Myocyte (in vitro differentiated cells): ENCODE results near the gene AMHR2. TPM values are rescaled to one million over a fixed set of nuclear protein-coding genes. Genes with fewer than 3 reads are reported as not detected.
"Not testable (repeated sequence)": the region's sequence is repeated elsewhere in the genome, so short reads cannot be mapped to it uniquely, and the experiment has no call there.

Experiments
- DNase-seq: peaks from one replicate; pipeline ENCODE4 v3.0.0-alpha.2; 2012; ENCODE audit warnings: low read depth
- total RNA-seq: library from RNA; depleted of rRNA; stranded (reverse); fragments of >200 nt; gene quantifications from 2 replicates; pipeline ENCODE4 v1.2.3, GENCODE V29; 2014

Gene AMHR2
- total RNA-seq, 1 donor from 2014 or later, result not detected

DNA sequence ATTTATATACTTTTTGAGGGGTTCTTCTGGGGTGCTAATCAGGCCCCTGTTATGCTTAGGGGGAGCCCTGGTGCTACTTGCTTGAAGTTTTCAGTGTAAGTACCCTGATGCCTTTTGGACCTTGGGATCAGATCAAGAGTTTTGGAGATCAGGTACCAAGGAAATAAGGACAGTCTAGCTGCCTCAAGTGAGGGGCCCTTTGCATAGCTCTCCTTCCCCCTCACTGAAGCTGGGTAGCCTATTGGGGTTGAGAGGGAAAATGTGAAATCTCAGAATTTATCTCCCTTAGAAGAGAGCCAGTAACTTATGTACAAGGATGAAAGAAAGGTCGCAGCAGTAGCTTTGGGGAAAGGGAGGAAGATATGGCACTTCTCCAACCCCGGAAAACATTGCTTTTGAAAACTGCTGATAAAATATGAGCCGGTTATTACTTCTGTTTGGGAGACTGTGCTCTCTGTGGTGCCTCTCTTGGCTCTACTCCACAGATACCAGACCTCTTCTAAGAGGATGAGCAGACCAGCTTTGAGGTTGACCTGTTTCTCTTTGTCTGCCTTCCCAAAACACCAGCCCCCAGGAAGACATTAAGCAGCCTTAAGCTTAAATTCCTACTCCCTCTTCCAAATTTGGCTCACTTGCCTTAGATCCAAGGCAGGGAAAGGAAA is 8.8 kb upstream of the AMHR2 start:
- DNase-seq, result no peak

- not testable (repeated sequence) for DNase-seq
These were observed 7.8 kb upstream of the AMHR2 start for GRCh38 chr12:53415752-53416389.

DNA sequence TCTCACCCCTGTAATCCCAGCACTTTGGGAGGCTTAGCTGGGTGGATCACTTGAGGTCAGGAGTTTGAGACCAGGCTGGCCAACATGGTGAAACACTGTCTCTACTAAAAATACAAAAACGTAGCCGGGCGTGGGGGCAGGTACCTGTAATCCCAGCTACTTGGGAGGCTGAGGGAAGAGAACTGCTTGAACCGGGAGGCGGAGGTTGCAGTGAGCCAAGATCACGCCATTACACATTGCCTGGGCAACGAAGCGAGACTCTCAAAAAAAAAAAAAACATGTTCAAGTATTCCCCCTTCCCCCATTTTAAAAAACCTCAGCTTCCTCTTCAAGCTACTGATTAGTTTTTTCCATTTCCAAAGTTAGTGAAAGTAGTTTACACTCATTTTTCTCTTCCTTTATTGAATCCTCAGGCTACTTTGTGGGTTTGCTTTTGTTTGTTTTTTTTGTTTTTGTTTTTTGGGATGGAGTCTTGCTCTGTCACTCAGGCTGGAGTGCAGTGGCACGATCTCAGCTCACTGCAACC is 6.3 kb upstream of the AMHR2 start:
- DNase-seq, result not testable (repeated sequence)

DNA sequence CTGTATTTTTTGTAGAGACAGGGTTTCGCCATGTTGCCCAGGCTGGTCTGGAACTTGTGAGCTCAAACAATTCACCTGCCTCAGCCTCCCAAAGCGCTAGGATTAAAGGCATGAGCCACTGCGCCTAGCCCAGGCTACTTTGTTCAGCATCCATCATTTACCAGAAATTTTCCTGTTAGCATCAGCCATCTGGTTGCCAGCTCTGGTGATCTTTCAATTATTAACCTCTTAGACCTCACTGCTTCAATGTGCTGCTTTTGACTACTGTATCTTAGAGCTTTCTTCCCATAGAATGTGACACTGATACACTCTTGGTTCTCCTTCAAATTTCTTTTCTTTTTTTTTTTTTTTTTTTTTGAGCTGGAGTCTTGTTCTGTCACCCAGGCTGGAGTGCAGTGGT is 5.4 kb upstream of the AMHR2 start:
- DNase-seq, result no peak

- no peak for DNase-seq
These were observed 3.9 kb upstream of the AMHR2 start for GRCh38 chr12:53419756-53420155.

GRCh38 chr12:53422247-53422646 is 1.4 kb upstream of the AMHR2 start:
- not testable (repeated sequence) for DNase-seq

GRCh38 chr12:53424626-53425514 is 1.2 kb downstream of the AMHR2 start:
- DNase-seq, result no peak

DNA sequence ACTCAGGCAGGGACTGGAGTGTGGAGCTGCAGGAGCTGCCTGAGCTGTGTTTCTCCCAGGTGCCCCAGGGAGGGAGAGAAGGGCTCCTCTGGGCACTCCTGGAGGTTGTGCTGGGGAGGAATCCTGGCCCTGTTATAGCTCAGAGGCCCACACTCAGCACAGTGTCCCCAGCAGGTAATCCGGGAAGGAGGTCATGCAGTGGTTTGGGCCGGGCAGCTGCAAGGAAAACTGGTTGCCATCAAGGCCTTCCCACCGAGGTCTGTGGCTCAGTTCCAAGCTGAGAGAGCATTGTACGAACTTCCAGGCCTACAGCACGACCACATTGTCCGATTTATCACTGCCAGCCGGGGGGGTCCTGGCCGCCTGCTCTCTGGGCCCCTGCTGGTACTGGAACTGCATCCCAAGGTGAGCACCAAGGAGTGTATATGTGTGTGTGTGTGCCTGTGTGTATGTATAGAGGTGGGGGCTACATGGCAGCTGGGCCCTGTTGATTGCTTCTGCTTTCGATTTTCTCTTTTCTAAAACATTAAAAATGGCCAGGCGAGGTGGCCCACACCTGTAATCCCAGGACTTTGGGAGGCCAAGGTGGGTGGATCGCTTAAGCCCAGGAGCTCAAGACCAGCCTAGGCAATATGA is 2.0 kb downstream of the AMHR2 start:
- DNase-seq, result peak; percentile 52

DNA sequence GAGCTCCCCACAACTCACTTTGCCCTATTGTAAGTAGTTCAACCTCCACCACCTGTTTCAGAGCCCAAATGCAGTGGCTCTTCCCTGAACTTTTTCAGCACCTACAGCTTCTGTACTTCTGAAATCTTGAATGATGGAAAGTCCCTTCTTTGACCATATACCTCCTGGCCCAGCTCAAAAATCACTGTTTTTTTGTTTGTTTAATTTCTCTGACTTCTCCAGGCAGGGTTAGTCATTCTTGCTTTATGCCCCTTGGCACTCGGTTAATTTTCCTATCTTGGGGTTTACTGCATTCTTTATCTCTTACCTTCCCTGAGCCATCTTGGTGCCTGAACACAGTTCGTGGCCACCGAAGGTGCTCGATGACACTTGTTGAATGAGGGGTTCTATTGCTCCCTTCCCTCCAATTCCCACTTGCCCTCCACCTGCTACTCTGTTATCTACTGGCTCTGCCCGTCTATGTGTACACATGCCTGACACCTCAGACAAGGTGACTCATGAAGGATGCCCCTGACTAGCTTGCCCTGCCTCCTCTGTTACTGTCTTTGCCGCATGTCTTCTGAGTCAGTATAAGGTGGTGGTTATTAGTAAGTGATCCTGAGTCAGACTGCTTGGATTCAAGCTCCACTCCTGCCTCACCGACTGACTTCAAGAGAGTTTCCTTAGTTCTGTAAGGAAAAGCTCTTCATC is 4.4 kb downstream of the AMHR2 start:
- peak; percentile 29 for DNase-seq

GRCh38 chr12:53428741-53429140 is 5.1 kb downstream of the AMHR2 start:
- DNase-seq, result no peak

GRCh38 chr12:53430116-53430515 is 6.5 kb downstream of the AMHR2 start:
- DNase-seq, result no peak

DNA sequence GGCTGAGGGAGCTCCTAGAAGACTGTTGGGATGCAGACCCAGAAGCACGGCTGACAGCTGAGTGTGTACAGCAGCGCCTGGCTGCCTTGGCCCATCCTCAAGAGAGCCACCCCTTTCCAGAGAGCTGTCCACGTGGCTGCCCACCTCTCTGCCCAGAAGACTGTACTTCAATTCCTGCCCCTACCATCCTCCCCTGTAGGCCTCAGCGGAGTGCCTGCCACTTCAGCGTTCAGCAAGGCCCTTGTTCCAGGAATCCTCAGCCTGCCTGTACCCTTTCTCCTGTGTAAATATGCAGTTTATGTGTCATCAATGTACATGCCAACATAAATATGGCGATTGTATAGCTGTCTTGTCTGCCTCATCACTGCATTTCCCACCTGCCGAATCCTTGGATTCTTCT is 7.5 kb downstream of the AMHR2 start:
- no peak for DNase-seq

DNA sequence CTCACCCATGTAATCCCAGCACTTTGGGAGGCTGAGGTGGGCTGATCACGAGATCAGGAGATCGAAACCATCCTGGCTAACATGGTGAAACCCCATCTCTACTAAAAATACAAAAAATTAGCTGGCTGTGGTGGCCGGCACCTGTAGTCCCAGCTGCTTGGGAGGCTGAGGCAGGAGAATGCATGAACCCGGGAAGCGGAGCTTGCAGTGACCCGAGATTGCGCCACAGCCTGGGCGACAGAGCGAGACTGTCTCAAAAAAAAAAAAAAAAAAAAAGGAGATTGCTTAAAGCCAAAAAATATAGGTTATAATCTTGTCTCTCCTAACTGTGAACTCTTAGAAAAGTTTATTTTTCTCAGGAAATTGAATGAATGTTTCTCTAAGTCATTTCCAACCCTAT is 11.7 kb downstream of the AMHR2 start:
- not testable (repeated sequence) for DNase-seq

GRCh38 chr12:53439582-53439981 is 15.9 kb downstream of the AMHR2 start:
- not testable (repeated sequence) for DNase-seq

DNA sequence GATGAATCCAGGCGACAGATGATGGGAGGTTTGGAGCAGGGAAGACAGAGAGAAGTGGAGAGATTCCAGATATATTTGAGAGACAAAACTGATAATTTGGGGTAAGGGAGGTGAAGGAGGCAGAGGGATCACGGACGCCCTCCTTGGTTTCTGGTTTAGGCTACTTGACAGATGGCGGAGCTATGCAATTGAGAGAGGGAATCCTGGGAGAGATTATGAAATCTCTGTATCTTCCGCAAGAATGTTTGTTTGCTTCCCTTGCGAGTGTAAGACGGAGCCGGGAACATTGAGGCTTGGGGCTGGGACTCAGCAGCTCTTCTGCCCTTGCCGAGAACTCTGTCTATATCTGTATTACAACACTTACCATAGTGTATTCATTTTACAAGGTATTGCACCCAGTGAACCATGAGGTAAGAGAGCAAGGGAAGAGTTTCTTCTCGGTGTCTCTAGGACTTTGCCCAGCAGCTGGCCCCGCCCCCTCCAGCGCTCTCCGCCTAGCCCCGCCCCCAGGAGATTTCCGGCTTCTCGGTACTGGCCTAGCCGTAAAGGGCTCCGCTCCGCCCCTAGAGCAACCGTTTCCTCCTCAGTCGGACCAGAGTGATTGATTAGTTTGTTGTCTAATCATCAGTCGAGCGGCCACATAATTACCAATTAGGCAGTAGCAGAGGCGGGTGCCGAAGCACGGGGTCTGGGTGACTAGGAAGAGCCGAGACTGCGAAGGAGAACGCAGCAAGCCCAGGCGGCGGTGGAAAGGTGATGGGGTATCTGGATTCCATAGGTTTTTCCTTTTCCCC is 17.6 kb downstream of the AMHR2 start, which contains the start of gene PRR13:
PRR13 (plus strand) TSS at position 695 of the 794 bp plus-strand sequence. CDS start 981 bp downstream, outside the sequence.
- peak; percentile 99 for DNase-seq

DNA sequence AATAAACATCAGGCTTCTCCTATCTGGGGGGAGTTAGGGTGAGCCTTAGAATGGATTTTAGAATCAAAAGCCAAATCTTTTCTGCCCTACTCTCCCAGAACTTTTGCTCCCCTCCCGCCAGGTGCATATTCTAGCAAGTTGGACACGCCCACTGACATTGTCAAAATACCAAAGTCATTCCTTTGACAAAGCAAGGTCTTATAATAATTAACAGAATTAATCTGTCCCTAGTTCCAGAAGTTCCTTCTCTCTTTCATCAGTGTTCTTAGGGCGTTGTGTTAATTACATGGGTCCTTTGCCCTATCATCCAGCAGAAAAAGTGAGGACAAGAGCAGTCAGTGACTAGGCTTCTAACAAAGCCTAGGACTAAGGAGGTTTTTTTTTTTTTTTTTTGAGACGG is 20.3 kb downstream of the AMHR2 start:
- no peak for DNase-seq

GRCh38 chr12:53444593-53445325 is 21.1 kb downstream of the AMHR2 start:
- not testable (repeated sequence) for DNase-seq

DNA sequence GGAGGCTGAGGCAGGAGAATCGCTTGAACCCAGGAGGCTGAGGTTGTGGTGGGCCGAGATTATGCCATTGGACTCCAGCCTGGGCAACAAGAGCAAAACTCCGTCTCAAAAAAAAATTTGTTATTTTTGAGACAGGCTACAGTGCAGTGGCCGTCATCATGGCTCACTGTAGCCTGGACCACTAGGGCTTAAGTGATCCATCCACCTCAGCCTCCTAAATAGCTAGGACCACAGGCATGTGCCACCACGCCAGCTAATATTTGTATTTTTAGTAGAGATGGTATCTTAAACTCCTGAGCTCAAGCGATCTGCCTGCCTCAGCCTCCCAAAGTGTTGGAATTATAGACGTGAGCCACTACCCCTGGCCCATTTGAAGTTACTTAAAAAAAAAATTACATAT is 27.3 kb downstream of the AMHR2 start:
- peak; percentile 17 for DNase-seq

DNA sequence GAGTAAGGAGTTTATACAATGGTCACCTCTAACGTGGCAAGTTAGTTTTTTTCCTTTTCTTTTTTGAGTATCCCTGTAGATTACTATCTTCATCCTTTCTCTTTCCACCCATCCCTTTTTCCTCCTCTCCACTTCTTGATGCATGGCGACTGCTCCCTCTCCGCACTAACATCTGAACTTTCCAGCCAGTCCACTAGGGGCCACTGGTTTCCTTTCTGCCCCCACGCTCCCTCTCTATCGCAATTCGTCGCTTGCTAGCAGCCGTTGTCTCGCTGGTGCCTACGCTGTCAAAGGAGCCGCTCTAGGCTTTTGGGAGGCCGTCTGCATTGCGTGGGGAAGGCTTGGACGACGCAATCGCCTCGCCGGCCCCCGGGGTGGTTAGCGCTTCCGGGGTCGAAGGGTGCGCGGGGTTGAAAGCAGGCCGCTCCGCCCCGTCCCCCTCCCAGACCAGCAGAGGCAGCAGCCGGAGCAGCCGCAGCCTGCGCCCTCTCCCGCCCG is 28.1 kb downstream of the AMHR2 start, which contains the start of gene PCBP2:
PCBP2 (plus strand) TSS at position 442 of the 498 bp plus-strand sequence. CDS start 2,699 bp downstream, outside the sequence.
- peak; percentile 100 for DNase-seq
